Osteocyte (in vitro differentiated cells): Measurements from ENCODE around the gene GPNMB. TPM values are rescaled to one million over a fixed set of nuclear protein-coding genes. Genes with fewer than 3 reads are reported as not detected.
A peak's percentile ranks its signal among the peaks of the same experiment; 100 is the strongest.

Experiments used
- DNase-seq: peaks from one replicate; pipeline ENCODE4 v3.0.0; 2021; ENCODE audit warnings: mixed read lengths; ENCODE audit not compliant: unreplicated experiment; ENCODE audit errors: extremely low spot score
- H3K27ac Mint-ChIP-seq: one replicate; pipeline ENCODE4 v1.8.0; 2021; ENCODE audit warnings: mild to moderate bottlenecking, mixed read lengths; ENCODE audit not compliant: unreplicated experiment
- H3K27me3 Mint-ChIP-seq: one replicate; pipeline ENCODE4 v1.8.0; 2021; ENCODE audit warnings: mixed read lengths; ENCODE audit not compliant: unreplicated experiment
- H3K36me3 Mint-ChIP-seq: one replicate; pipeline ENCODE4 v1.8.0; 2021; ENCODE audit warnings: mixed read lengths; ENCODE audit not compliant: unreplicated experiment
- H3K4me1 Mint-ChIP-seq: one replicate; pipeline ENCODE4 v1.8.0; 2021; ENCODE audit warnings: mixed read lengths; ENCODE audit not compliant: unreplicated experiment
- H3K4me3 Mint-ChIP-seq: one replicate; pipeline ENCODE4 v1.8.0; 2021; ENCODE audit warnings: mild to moderate bottlenecking, moderate library complexity, mixed read lengths; ENCODE audit not compliant: unreplicated experiment
- H3K9me3 Mint-ChIP-seq: one replicate; pipeline ENCODE4 v1.8.0; 2021; ENCODE audit warnings: mixed read lengths; ENCODE audit not compliant: unreplicated experiment
- total RNA-seq: library from RNA; stranded (reverse); gene quantifications from 2 replicates; pipeline ENCODE4 v1.2.1, GENCODE V29; 2021
- TF ChIP-seq, protein P1 (sequence below): fragments of 200-600 bp; sonication (generic); IDR thresholded peaks from 2 replicates; pipeline ENCODE4 v1.5.0; 2021; ENCODE audit warnings: antibody characterized with exemption, mild to moderate bottlenecking, moderate library complexity

Gene GPNMB
- total RNA-seq, 1 donor from 2014 or later = 97.2 TPM

- Mint-ChIP-seq H3K27ac (no peak overlapping the region), H3K4me3 (no peak overlapping the region), H3K27me3 (no peaks in the 10 kb centered on the region), H3K36me3 (peaks cover 4% of the 10 kb centered on the region), H3K9me3 (no peaks in the 10 kb centered on the region), H3K4me1 (no peaks in the 10 kb centered on the region)
- TF ChIP-seq, protein P1, sequence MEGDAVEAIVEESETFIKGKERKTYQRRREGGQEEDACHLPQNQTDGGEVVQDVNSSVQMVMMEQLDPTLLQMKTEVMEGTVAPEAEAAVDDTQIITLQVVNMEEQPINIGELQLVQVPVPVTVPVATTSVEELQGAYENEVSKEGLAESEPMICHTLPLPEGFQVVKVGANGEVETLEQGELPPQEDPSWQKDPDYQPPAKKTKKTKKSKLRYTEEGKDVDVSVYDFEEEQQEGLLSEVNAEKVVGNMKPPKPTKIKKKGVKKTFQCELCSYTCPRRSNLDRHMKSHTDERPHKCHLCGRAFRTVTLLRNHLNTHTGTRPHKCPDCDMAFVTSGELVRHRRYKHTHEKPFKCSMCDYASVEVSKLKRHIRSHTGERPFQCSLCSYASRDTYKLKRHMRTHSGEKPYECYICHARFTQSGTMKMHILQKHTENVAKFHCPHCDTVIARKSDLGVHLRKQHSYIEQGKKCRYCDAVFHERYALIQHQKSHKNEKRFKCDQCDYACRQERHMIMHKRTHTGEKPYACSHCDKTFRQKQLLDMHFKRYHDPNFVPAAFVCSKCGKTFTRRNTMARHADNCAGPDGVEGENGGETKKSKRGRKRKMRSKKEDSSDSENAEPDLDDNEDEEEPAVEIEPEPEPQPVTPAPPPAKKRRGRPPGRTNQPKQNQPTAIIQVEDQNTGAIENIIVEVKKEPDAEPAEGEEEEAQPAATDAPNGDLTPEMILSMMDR = no peak
- DNase-seq = peak; percentile 67
Observed at GRCh38 chr7:23266918-23267317, 20.3 kb downstream of the GPNMB start.

GRCh38 chr7:23267357-23267756 lies 20.8 kb downstream of the GPNMB start:
- TF ChIP-seq, protein P1 = no peak
- Mint-ChIP-seq H3K36me3 (peaks cover 4% of the 10 kb centered on the region), H3K27ac (no peak overlapping the region), H3K9me3 (no peaks in the 10 kb centered on the region), H3K4me3 (no peak overlapping the region), H3K27me3 (peaks cover 3% of the 10 kb centered on the region), H3K4me1 (no peaks in the 10 kb centered on the region)
- no peak for DNase-seq

GRCh38 chr7:23268167-23268566 lies 21.6 kb downstream of the GPNMB start:
- Mint-ChIP-seq H3K27ac (no peak overlapping the region), H3K27me3 (peaks cover 3% of the 10 kb centered on the region), H3K4me1 (peaks cover 4% of the 10 kb centered on the region), H3K9me3 (no peaks in the 10 kb centered on the region), H3K36me3 (peaks cover 4% of the 10 kb centered on the region), H3K4me3 (no peak overlapping the region)
- TF ChIP-seq, protein P1 = no peak
- no peak for DNase-seq

DNA sequence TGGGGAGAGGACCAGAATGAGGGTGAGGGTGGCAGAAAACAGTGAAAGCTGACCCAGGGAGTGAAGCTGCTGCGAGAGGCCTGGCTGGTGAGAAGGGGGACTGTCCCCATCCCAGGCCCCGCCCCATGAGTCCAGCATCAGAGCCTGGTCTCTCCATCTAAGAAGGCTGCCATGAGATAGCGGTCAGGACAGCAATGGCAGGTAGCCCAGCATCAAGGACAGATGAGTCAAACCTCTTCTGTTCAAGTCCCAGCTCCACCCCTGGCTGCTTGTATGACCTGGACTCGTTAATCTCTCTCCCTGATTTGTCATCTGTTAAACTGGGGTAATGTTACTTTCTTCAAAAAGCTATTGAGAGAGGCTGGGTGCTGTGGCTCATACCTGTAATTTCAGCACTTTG lies 22.2 kb downstream of the GPNMB start:
- Mint-ChIP-seq H3K9me3 (no peaks in the 10 kb centered on the region), H3K27ac (no peak overlapping the region), H3K4me3 (no peak overlapping the region), H3K27me3 (peaks cover 3% of the 10 kb centered on the region), H3K36me3 (peaks cover 6% of the 10 kb centered on the region), H3K4me1 (peaks cover 4% of the 10 kb centered on the region)
- no peak for DNase-seq
- TF ChIP-seq, protein P1 = no peak

DNA sequence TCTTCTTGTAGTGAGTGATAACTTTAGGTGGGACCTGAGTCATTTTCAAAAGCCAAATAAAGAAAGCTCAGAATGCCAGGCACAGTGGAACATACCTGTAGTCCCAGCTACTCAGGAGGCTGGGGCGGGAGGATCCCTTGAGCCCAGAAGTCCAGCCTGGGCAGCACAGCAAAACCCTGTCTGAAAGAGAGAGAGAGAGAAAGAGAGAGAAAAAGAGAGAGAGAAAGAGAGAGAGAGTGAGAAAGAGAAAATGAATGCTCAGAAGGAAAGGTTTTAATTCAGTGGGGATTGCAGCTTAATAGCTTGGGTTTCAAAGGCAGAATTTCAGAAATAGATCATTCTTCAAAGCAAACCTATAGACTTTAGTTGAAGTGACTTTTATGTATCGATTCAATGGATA lies 25.7 kb downstream of the GPNMB start:
- no peak overlapping the region for H3K4me3 Mint-ChIP-seq
- no peak overlapping the region for H3K27ac Mint-ChIP-seq
- peaks cover 4% of the 10 kb centered on the region for H3K4me1 Mint-ChIP-seq
- peaks cover 8% of the 10 kb centered on the region for H3K36me3 Mint-ChIP-seq
- peak; percentile 30 for DNase-seq
- peaks cover 3% of the 10 kb centered on the region for H3K27me3 Mint-ChIP-seq
- TF ChIP-seq, protein P1 = no peak
- no peaks in the 10 kb centered on the region for H3K9me3 Mint-ChIP-seq
